Astrocyte of the spinal cord (primary cell): ENCODE measurements around the gene MAGEA3.
"Not testable (repeated sequence)": the region's sequence is repeated elsewhere in the genome, so short reads cannot be mapped to it uniquely, and the experiment has no call there.

Experiments used
- DNase-seq: peaks from one replicate; pipeline ENCODE4 v3.0.0; 2011; ENCODE audit warnings: low read depth, low spot score
- H3K4me3 ChIP-seq: 2 replicates; pipeline ENCODE4 v1.5.1; 2011; ENCODE audit warnings: low read depth, mild to moderate bottlenecking, low read length, moderate library complexity
- CTCF ChIP-seq: IDR thresholded peaks from 2 replicates; pipeline ENCODE4 v1.5.1; 2012; ENCODE audit warnings: low read depth, mild to moderate bottlenecking, low read length, inconsistent platforms
- in situ Hi-C: cut with HindIII; loops from 2 replicates; pipeline ENCODE4 v1.10.0; 2017; ENCODE audit warnings: low sequenced_read_pairs

Gene MAGEA3

GRCh38 chrX:152697952-152698931 lies at the start of gene MAGEA3:
Gene MAGEA3, plus strand, starts transcription at chrX:152698794. Its CDS starts 2,039 bp downstream, at chrX:152700833.
- in situ Hi-C loops, DNase-seq, H3K4me3 ChIP-seq: not testable (repeated sequence)

GRCh38 chrX:152652060-152652459 lies 46.5 kb upstream of the MAGEA3 start:
- DNase-seq = no peak
- in situ Hi-C loops = no loop called here
- no peak for TF ChIP-seq CTCF
- no peak overlapping the region for H3K4me3 ChIP-seq

- no peak overlapping the region for H3K4me3 ChIP-seq
- in situ Hi-C loops = no loop called here
- no peak for TF ChIP-seq CTCF
- DNase-seq = no peak
Observed at GRCh38 chrX:152652467-152652866, 46.1 kb upstream of the MAGEA3 start.

GRCh38 chrX:152656087-152656486 lies 42.5 kb upstream of the MAGEA3 start:
- H3K4me3 ChIP-seq = no peak overlapping the region
- no peak for TF ChIP-seq CTCF
- no peak for DNase-seq
- in situ Hi-C loops = no loop called here

- in situ Hi-C loops = no loop called here
- TF ChIP-seq CTCF = no peak
- DNase-seq = no peak
- H3K4me3 ChIP-seq = no peak overlapping the region
Observed at GRCh38 chrX:152656890-152657289, 41.7 kb upstream of the MAGEA3 start.

- in situ Hi-C loops = no loop called here
- DNase-seq = no peak
Observed at GRCh38 chrX:152658302-152658701, 40.3 kb upstream of the MAGEA3 start.

More at GRCh38 chrX:152658302-152658701, 40.3 kb upstream of the MAGEA3 start:
- no peak for TF ChIP-seq CTCF
- H3K4me3 ChIP-seq = no peak overlapping the region
